Activated T-cell treated with anti-CD3 and anti-CD28 coated beads for 48 hours (primary cell): ENCODE data around the gene KMT2E.

Experiments used
- DNase-seq: peaks from one replicate; pipeline ENCODE4 v3.0.0-alpha.2; 2020; ENCODE audit warnings: low read depth

Gene KMT2E

GRCh38 chr7:105079348-105079747 is 65.3 kb downstream of the KMT2E start:
- no peak for DNase-seq

- DNase-seq, result no peak
Observed at GRCh38 chr7:105084581-105084980, 70.6 kb downstream of the KMT2E start.

GRCh38 chr7:105086850-105087249 is 72.8 kb downstream of the KMT2E start:
- DNase-seq, result no peak

GRCh38 chr7:105087981-105088380 is 74.0 kb downstream of the KMT2E start:
- DNase-seq, result no peak

GRCh38 chr7:105088456-105088855 is 74.5 kb downstream of the KMT2E start:
- no peak for DNase-seq

- no peak for DNase-seq
Observed at GRCh38 chr7:105094966-105095365, 81.0 kb downstream of the KMT2E start.

- DNase-seq, result no peak
Observed at GRCh38 chr7:105096306-105096705, 82.3 kb downstream of the KMT2E start.

- no peak for DNase-seq
Observed at GRCh38 chr7:105097619-105098018, 83.6 kb downstream of the KMT2E start.

- no peak for DNase-seq
Observed at GRCh38 chr7:105098863-105099515, 85.0 kb downstream of the KMT2E start.

- DNase-seq, result no peak
Observed at GRCh38 chr7:105101864-105102263, 87.9 kb downstream of the KMT2E start.

GRCh38 chr7:105102557-105103352 is 88.8 kb downstream of the KMT2E start:
- DNase-seq, result no peak

- DNase-seq, result no peak
Observed at GRCh38 chr7:105105579-105105978, 91.6 kb downstream of the KMT2E start.

- DNase-seq, result no peak
Observed at GRCh38 chr7:105106473-105106872, 92.5 kb downstream of the KMT2E start.

- DNase-seq, result no peak
Observed at GRCh38 chr7:105107458-105107857, 93.5 kb downstream of the KMT2E start.

GRCh38 chr7:105112440-105113418 is 98.7 kb downstream of the KMT2E start:
- DNase-seq, result no peak

GRCh38 chr7:105118612-105119600 is 104.9 kb downstream of the KMT2E start:
- DNase-seq, result no peak

GRCh38 chr7:105122619-105123018 is 108.6 kb downstream of the KMT2E start:
- no peak for DNase-seq

- no peak for DNase-seq
Observed at GRCh38 chr7:105125745-105126144, 111.7 kb downstream of the KMT2E start.

GRCh38 chr7:105126436-105126975 is 112.5 kb downstream of the KMT2E start:
- no peak for DNase-seq

- DNase-seq, result no peak
Observed at GRCh38 chr7:105127179-105127578, 113.2 kb downstream of the KMT2E start.

- no peak for DNase-seq
Observed at GRCh38 chr7:105130048-105130447, 116.0 kb downstream of the KMT2E start.
